Activated CD4-positive, alpha-beta T cell treated with anti-CD3 and anti-CD28 coated beads, Interleukin-2, amount 50 U/mL, for 1 hour (primary cell): Measurements from ENCODE around the gene EBI3.
"Not testable (repeated sequence)": the region's sequence is repeated elsewhere in the genome, so short reads cannot be mapped to it uniquely, and the experiment has no call there.

Source experiments
- DNase-seq: peaks from one replicate; pipeline ENCODE4 v3.0.0-alpha.2; 2020

The EBI3 gene

DNA sequence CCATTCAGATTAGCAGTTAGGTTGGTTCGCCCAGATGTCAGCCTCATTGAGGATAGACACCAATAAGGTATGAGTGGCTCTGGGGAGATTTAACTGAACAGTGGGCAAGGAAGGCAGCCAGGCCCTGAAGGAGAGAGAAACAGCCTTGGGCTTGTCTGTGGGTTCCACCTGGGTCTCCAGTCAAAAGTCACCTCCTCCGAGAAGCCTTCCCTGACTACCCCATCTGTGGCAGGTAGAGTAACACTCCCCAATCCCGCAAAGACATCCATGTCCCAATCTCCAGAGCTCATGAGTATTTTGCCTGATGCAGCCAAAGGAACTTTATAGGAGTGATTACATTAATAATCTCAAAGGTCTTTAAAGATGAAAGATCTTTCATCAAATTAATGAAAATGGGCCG, 9.5 kb downstream of the EBI3 start:
- DNase-seq, result no peak

DNA sequence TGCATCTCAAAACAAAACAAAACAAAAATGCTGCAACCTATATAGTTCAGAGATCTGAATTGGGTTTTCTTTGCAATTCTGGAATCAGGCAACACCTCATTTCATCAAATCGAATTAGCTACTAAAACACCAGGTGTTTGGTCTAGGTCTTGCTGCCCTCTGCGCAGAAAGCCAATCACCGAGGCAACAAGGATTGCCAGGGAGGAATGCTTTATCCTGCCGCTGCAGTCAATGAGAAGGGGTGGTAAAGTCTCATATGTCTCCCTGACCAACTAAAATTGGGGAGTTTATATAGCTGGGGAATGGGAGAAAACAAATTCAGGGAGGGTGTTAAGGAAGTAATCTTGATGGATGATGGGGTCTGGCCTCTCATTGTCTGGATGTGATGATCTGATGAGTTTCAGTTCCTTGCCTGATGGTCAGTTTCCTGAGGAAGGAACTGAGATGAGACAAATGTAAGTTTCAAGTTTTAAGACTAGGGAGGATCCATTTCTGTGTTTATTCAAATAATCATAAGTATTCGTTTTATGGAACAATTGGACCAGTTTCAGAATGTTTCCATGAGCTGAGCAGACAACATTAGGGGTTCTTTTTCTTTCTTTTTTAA, 12.6 kb downstream of the EBI3 start:
- DNase-seq, result no peak

DNA sequence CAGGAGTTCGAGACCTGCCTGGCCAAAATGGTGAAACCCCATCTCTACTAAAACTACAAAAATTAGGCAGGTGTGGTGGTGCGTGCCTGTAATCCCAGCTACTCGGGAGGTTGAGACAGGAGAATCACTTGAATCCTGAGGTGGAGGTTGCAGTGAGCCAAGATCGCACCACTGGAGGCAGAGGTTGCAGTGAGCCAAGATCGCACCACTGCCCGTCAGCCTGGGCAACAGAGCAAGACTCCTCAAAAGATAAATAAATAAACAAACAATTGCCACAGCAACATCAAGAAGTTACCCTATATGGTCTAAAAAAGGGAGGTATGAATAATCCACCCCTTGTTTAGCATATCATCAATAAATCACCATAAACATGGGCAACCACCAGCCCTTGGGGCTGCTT, 16.6 kb downstream of the EBI3 start:
- DNase-seq, result not testable (repeated sequence)

GRCh38 chr19:4246767-4247593, 17.7 kb downstream of the EBI3 start, which contains the start of gene YJU2:
YJU2 (plus strand) TSS chr19:4247080; CDS start chr19:4247147, 67 bp downstream.
- peak; percentile 99 for DNase-seq

DNA sequence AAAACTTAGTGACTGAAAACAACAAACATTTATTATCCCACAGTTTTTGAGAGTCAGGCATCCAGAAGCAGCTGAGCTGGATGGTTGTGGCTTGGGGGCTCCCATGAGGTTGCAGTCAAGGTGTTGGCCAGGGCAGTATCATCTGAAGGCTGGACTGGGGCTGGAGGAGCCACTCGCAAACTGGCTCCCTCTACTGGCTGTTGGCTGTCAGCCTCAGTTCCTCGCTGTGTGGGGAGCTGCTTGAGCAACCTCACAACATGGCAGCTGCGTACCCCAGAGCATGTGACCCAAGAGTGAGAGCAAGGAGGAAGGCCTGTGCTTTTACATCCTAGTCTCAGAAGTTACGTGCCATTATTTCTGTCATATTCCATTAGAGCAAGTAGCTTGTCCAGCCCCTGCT, 27.2 kb downstream of the EBI3 start:
- no peak for DNase-seq

GRCh38 chr19:4257025-4257424, 27.7 kb downstream of the EBI3 start:
- DNase-seq, result no peak

DNA sequence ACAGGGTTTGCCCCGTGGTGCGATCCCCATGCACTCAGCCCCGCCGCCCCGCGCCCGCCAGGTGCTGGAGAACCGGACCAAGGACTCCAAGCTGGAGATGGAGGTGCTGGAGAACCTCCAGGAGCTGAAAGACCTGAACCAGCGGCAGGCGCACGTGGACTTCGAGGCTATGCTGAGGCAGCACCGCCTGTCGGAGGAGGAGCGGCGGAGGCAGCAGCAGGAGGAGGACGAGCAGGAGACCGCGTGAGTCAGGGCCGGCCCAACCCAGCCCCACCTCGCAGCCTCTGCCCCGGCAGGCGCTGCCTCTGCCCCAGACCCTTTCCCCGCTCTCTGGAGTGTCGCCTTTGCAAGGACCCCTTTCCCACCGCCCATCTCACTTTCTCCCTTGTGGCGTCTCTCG, 28.9 kb downstream of the EBI3 start:
- no peak for DNase-seq

GRCh38 chr19:4260613-4261191, 31.4 kb downstream of the EBI3 start:
- DNase-seq, result no peak

DNA sequence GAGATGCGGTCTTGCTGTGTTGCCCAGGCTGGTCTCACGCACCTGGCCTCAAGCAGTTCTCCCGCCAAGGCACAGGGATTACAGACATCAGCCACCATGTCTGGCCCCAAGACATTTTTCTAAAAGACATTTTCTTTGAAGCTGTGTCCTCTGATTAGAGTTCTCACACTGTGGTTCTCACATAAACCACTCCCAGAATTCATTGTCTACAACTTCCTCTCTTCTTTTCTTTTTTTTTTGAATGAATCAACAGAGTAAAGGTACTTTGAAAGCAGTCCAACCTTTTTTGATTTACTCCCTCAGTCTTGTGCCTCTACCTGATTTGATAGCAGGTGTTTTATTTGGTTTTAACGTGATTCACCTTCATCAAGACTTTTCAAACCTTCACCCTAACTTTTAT, 35.5 kb downstream of the EBI3 start:
- no peak for DNase-seq

DNA sequence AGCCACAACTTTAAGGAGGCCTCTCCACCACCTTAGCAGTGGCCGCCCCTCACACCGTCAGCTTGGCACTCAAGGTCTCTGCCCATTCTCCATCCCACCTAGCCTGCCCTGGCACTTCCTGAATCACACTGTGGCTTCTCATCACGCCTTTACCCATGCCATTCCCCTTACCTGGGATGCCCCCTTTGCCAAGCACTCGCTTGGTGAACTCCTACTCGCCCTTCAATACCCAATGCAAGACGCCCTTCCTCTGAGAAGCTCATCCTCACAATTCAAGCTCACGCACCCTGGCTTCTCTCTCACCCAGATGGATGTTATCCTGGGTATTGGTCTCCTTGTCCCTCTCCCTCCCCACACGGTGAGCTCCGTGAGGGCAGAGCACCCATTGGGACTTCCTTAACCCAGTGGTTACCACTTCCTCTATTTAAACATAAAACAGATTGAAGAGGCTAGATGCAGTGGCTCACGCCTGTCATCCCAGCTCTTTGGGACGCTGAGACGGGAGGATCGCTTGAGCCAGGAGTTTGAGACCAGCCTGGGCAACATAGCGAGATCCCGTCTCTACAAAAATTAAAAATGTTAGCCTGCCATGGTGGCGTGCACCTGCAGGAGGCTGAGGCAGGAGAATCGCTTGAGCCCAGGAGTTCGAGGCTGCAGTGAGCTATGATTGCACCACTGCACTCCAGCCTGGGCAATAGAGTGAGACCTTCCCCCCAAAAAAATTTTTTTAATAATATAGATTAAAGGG, 37.1 kb downstream of the EBI3 start:
- DNase-seq, result no peak

DNA sequence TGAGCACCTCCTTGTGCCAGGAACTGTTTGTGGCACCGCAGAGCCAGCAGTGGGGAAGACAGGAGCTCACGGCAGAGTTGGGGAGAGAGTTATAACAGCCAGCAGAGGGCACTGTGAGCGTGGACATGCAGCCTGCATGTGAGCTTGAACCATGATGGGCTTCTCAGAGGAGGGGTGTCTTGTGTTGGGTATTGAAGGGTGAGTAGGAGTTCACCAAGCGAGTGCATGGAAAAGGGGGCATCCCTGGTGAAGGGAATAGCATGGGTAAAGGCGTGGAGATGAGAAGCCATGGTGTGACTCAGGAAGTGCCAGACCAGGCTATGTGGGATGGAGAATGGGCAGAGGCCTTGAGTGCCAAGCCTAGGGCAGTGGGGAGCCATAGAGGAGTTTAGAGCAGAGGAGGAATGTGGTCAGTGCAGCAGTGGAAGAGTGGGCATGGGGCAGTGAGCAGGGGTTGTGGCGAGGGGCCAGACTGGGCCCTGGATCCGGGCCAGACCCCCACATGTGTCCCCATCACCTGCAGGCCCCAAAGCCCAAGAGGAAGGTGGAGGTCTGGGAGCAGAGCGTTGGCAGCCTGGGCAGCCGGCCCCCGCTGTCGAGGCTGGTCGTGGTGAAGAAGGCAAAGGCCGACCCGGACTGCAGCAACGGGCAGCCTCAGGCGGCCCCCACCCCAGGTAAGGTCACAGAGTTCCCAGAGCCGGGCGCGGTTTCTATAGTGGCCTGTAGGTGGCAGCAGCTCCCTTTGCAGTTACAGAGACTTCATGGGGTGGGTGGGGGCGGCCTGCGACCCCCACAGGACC, 38.0 kb downstream of the EBI3 start:
- DNase-seq, result peak; percentile 62

GRCh38 chr19:4267901-4268815, 38.8 kb downstream of the EBI3 start:
- DNase-seq, result no peak

- DNase-seq, result no peak
Measured at GRCh38 chr19:4268816-4269430, 39.6 kb downstream of the EBI3 start.

- DNase-seq, result no peak
Measured at GRCh38 chr19:4272894-4273293, 43.6 kb downstream of the EBI3 start.

DNA sequence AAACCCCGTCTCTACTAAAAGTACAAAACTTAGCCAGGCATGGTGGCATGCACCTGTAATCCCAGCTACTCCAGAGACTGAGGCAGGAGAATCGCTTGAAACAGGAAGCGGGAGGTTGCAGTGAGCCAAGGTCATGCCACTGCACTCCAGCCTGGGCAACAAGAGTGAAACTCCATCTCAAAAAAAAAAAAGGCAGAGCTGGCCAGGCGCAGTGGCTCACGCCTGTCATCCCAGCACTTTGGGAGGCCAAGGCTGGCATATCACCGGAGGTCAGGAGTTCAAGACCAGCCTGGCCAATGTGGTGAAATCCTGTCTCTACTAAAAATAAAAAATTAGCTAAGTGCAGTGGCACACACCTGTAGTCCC, 45.0 kb downstream of the EBI3 start:
- not testable (repeated sequence) for DNase-seq

- DNase-seq, result no peak
Measured at GRCh38 chr19:4277191-4277696, 47.9 kb downstream of the EBI3 start.

- DNase-seq, result no peak
Measured at GRCh38 chr19:4278010-4278409, 48.7 kb downstream of the EBI3 start.

DNA sequence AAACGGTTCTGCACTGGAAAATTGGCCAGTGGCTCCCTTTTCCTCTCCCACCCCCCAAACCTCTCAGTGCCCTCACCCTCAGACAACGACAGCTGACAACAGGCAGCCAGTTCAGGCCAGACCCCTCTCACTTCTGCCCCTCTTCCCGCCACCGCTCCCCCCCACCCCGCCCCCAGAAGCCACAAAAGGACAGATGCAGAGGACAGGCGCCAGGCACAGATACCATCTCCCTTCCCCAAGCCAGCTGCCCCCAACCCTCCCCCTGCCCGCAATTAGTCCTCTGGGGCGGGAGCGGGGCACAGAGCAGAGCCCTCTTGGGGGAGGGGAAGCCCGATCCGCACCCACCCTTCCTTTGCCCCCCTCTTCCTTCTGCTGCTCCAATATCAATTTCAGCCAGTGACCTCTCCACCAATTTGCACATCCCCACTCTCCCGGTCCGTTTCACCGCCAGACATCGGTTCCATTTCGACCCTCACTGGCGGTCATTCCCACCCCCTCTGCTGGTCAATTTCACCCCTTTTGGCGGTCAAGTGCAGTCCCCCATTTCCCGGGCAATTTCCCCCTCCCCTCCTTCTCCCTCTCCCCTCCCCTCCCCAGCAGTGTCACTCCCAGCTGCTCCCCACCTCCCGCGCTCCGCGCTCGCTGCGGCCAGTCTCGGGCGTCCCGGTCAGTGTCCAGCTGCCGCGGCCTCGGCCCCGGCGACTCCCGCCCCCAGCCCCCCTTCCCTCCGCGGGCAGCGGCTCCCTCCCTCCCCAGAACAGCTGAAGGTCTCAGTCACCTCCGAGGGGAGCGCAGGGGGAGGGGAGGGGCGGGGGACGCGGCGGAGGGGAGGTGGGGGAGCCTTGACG, 49.3 kb downstream of the EBI3 start, which contains the start of gene SHD:
Gene SHD (plus strand): TSS at position 848 of the 848 bp plus-strand sequence. CDS start 798 bp downstream, outside the sequence.
- no peak for DNase-seq

DNA sequence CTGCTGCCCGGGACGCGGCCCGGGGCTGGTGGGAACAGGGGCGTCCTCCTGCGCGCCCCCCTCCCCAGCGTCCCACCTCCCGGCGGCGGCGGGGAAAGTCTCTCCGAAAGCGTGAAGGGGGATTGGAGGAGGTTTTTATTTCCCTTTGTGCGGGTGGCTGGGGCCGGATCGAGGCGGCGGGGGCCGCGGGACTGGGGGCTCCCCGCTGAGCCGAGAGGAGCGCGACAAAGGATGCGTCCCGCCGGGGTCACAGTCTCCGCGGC, 49.9 kb downstream of the EBI3 start:
- DNase-seq, result no peak
